Neural crest cell (in vitro differentiated cells): ENCODE data around the gene WNT9B. TPM values are rescaled to one million over a fixed set of nuclear protein-coding genes. Genes with fewer than 3 reads are reported as not detected.

ENCODE experiments used
- DNase-seq: peaks from one replicate; pipeline ENCODE4 v3.0.0; 2021; ENCODE audit warnings: low read depth, mixed read lengths, low spot score
- H3K27ac Mint-ChIP-seq: one replicate; pipeline ENCODE4 v1.8.0; 2021; ENCODE audit warnings: mild to moderate bottlenecking, mixed read lengths; ENCODE audit not compliant: unreplicated experiment
- H3K27me3 Mint-ChIP-seq: 2 replicates; pipeline ENCODE4 v1.8.0; 2021; ENCODE audit warnings: low read depth, mild to moderate bottlenecking, mixed read lengths
- H3K36me3 Mint-ChIP-seq: 2 replicates; pipeline ENCODE4 v1.8.0; 2021; ENCODE audit warnings: low read depth, mild to moderate bottlenecking, mixed read lengths
- H3K4me1 Mint-ChIP-seq: 2 replicates; pipeline ENCODE4 v1.8.0; 2021; ENCODE audit warnings: mixed read lengths
- H3K4me3 Mint-ChIP-seq: one replicate; pipeline ENCODE4 v1.8.0; 2021; ENCODE audit warnings: mild to moderate bottlenecking, mixed read lengths
- H3K9me3 Mint-ChIP-seq: 2 replicates; pipeline ENCODE4 v1.8.0; 2021; ENCODE audit warnings: mixed read lengths
- CTCF ChIP-seq: fragments of 200-600 bp; sonication (generic); conservative IDR thresholded peaks from 2 replicates; pipeline ENCODE4 v1.5.0; 2021; ENCODE audit warnings: antibody characterized with exemption, mild to moderate bottlenecking
- long read RNA-seq: library from polyadenylated mRNA; unstranded; transcript quantifications from one replicate; pipeline ENCODE4 v2.0.0, GENCODE V29; 2020
- total RNA-seq: library from RNA; stranded (reverse); gene quantifications from 2 replicates; pipeline ENCODE4 v1.2.1, GENCODE V29; 2021

Gene WNT9B
- 0.66 TPM in 1 of 2 replicates, not detected in the other for total RNA-seq
- long read RNA-seq, result 0 reads

DNA sequence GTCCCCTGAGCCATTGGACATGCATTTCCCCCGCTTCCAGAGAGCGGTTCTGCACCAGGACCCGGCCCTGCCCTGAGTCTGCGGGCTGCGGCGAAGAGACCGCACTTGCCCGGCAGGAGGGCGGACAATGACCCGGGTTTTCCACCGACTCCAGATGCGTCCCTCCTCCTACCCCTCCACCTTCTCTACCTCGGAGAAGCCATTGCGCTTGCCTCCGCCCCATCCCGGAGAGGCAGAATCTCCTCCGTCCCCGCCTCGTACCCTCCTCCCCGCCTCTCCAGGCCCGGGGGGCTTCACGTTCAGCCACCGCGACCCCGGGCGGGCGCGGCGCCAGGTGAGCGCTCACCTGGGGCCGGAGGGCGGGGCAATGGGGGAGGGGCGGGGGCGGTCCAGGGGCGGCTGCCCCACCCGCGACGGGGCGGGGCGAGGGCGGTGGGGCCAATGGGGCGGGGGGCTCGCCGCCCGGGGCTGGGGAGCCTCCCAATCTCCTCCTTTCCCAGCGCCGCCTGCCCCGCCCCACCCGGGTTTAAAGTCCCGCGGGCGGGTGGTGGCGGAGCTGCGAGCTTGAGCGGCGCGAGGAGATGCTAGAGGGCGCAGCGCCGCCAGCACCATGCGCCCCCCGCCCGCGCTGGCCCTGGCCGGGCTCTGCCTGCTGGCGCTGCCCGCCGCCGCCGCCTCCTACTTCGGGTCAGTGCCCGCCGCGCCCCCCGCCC lies at the start of gene WNT9B:
WNT9B (plus strand) TSS at position 555 of the 713 bp plus-strand sequence; CDS start at position 611, 56 bp downstream.
- TF ChIP-seq CTCF, result no peak
- no peaks in the 10 kb centered on the region for H3K36me3 Mint-ChIP-seq
- H3K27ac Mint-ChIP-seq, result no peak within 1 kb of the TSS
- H3K27me3 Mint-ChIP-seq, result peaks cover 94% of the 10 kb centered on the region
- H3K9me3 Mint-ChIP-seq, result no peaks in the 10 kb centered on the region
- no peak for DNase-seq
- H3K4me1 Mint-ChIP-seq, result peaks cover 7% of the 10 kb centered on the region
- peak within 1 kb of the TSS; percentile 66 for H3K4me3 Mint-ChIP-seq

GRCh38 chr17:46802800-46803199 lies 48.6 kb upstream of the WNT9B start:
- H3K4me3 Mint-ChIP-seq, result no peak overlapping the region
- no peak for DNase-seq
- no peak overlapping the region for H3K27ac Mint-ChIP-seq
- H3K9me3 Mint-ChIP-seq, result peaks cover 6% of the 10 kb centered on the region
- no peak for TF ChIP-seq CTCF
- H3K27me3 Mint-ChIP-seq, result no peaks in the 10 kb centered on the region
- H3K36me3 Mint-ChIP-seq, result no peaks in the 10 kb centered on the region
- peaks cover 3% of the 10 kb centered on the region for H3K4me1 Mint-ChIP-seq

GRCh38 chr17:46803544-46803943 lies 47.8 kb upstream of the WNT9B start:
- H3K4me3 Mint-ChIP-seq, result no peak overlapping the region
- no peak for TF ChIP-seq CTCF
- no peaks in the 10 kb centered on the region for H3K36me3 Mint-ChIP-seq
- H3K27ac Mint-ChIP-seq, result no peak overlapping the region
- peaks cover 3% of the 10 kb centered on the region for H3K4me1 Mint-ChIP-seq
- H3K27me3 Mint-ChIP-seq, result no peaks in the 10 kb centered on the region
- peaks cover 6% of the 10 kb centered on the region for H3K9me3 Mint-ChIP-seq
- no peak for DNase-seq

DNA sequence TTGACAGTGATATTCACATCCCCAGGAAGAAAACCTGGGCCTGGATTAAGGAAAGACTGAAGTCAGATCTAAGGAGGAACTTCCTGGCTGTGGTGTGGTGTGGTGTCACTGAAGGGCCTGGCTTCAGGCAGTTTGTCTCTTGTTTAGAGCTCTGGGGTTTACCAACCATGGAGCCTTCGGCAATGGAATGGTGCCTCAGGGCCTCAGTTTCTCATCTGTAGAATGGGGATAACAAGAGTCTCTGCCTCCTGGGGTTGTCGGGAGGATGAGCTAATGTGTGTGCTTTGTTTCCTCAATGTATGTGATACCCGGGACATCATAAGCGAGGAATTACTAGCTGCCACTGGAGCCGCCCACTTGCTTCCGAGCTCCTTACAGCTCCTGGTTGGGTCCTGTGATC lies 45.6 kb upstream of the WNT9B start:
- H3K27me3 Mint-ChIP-seq, result no peaks in the 10 kb centered on the region
- TF ChIP-seq CTCF, result no peak
- no peak overlapping the region for H3K27ac Mint-ChIP-seq
- no peaks in the 10 kb centered on the region for H3K4me1 Mint-ChIP-seq
- peaks cover 6% of the 10 kb centered on the region for H3K9me3 Mint-ChIP-seq
- H3K36me3 Mint-ChIP-seq, result no peaks in the 10 kb centered on the region
- DNase-seq, result no peak
- H3K4me3 Mint-ChIP-seq, result no peak overlapping the region

GRCh38 chr17:46809110-46809571 lies 42.2 kb upstream of the WNT9B start:
- Mint-ChIP-seq H3K4me3 (no peak overlapping the region), H3K27me3 (peaks cover 19% of the 10 kb centered on the region), H3K27ac (no peak overlapping the region), H3K4me1 (no peaks in the 10 kb centered on the region), H3K36me3 (no peaks in the 10 kb centered on the region), H3K9me3 (peaks cover 6% of the 10 kb centered on the region)
- DNase-seq, result no peak
- TF ChIP-seq CTCF, result no peak
